Hepatocyte (in vitro differentiated cells): Measurements from ENCODE around the gene TBX15.

Source experiments
- EZH2 ChIP-seq: fragments of 200-600 bp; sonication (generic); IDR thresholded peaks from 2 replicates; pipeline ENCODE4 v1.6.1; 2016; ENCODE audit warnings: antibody characterized with exemption, mild to moderate bottlenecking, borderline replicate concordance
- TF ChIP-seq, protein P1 (sequence below): fragments of 200-600 bp; sonication (generic); IDR thresholded peaks from 2 replicates; pipeline ENCODE4 v1.5.1; 2016; ENCODE audit warnings: antibody characterized with exemption, mild to moderate bottlenecking; ENCODE audit not compliant: poor library complexity

DNA sequence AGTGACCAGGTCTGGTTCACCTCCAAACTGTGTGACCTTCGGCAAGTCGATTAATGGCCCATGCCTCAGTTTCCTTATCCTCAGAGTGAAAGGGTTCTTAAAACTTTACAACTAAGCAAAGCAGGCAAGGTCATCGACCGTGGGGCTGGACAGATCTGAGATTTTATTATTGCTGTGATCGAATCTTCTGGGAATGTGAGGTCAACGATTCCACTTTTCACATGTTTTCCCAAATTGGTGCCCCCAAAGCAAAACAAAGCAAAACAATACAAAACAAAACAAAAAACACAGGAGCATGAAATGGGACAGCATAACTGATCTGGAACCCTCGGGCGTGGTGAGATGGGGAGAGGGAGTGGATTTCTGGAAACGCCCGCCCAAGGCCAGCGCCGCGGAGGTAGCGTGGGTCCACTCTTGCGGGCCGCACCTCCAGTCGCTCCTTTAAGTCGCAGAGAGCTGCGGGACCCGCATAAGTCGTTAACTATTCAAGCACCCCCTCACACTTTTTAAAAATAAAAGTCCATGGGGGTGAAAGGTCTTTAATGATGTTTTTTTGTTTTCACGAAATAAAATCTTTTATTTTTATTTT lies 4.2 kb upstream of the TBX15 start:
- TF ChIP-seq, protein P1, sequence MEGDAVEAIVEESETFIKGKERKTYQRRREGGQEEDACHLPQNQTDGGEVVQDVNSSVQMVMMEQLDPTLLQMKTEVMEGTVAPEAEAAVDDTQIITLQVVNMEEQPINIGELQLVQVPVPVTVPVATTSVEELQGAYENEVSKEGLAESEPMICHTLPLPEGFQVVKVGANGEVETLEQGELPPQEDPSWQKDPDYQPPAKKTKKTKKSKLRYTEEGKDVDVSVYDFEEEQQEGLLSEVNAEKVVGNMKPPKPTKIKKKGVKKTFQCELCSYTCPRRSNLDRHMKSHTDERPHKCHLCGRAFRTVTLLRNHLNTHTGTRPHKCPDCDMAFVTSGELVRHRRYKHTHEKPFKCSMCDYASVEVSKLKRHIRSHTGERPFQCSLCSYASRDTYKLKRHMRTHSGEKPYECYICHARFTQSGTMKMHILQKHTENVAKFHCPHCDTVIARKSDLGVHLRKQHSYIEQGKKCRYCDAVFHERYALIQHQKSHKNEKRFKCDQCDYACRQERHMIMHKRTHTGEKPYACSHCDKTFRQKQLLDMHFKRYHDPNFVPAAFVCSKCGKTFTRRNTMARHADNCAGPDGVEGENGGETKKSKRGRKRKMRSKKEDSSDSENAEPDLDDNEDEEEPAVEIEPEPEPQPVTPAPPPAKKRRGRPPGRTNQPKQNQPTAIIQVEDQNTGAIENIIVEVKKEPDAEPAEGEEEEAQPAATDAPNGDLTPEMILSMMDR: no peak
- TF ChIP-seq EZH2: no peak
